SW 1271 (cell line): ENCODE results near the gene RCAN2.
"Not testable (repeated sequence)": the region's sequence is repeated elsewhere in the genome, so short reads cannot be mapped to it uniquely, and the experiment has no call there.

Source experiments
- DNase-seq, 2 experiments: peaks; one replicate each; lab custom pipeline; 2025; lab: John Stamatoyannopoulos, UW

Gene RCAN2

DNA sequence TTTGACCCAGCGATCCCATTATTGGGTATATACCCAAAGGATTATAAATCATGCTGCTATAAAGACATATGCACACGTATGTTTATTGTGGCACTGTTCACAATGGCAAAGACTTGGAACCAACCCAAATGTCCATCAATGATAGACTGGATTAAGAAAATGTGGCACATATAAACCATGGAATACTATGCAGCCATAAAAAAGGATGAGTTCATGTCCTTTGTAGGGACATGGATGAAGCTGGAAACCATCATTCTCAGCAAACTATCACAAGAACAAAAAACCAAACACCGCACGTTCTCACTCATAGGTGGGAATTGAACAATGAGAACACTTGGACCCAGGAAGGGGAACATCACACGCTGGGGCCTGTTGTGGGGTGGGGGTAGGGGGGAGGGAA is 103.5 kb downstream of the RCAN2 start:
- not testable (repeated sequence) for DNase-seq

DNA sequence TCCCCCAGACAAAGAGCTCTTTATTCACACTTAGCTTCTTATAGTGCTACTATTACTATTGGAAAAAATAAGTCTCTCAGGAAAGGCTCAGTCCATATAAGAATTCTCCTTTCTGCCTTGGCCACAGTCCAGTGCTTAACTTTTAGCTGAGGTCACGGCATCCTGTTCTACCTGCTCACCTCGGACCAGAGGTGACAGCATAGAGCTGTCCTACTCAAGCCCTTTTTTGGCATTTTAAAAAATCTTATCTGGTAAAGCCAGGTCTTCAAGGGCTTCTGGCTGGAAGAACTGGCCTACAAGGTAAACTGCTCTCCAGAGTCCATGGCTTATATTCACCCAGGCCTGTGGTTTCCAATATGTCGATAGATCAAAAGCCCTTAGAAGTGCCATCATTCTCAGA is 109.7 kb downstream of the RCAN2 start:
- DNase-seq = no peak

DNA sequence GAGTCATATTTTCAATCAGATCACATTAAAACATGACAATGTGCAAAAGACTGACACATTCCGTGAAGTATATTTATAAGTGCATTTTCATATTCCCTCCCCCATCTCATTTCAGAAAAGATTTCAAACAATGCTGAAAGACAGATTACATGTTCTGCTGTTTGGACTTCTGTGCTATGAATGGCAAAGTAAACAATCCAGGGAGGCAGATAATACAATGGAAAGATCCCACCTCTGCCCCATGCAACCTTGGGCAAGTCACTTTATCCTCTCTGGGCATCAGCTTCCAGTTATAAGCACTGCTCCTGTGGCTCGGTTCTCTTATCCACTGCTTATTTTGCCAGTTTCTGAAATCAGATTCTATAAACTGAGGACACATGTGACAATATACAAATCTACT is 110.2 kb downstream of the RCAN2 start:
- DNase-seq = no peak

DNA sequence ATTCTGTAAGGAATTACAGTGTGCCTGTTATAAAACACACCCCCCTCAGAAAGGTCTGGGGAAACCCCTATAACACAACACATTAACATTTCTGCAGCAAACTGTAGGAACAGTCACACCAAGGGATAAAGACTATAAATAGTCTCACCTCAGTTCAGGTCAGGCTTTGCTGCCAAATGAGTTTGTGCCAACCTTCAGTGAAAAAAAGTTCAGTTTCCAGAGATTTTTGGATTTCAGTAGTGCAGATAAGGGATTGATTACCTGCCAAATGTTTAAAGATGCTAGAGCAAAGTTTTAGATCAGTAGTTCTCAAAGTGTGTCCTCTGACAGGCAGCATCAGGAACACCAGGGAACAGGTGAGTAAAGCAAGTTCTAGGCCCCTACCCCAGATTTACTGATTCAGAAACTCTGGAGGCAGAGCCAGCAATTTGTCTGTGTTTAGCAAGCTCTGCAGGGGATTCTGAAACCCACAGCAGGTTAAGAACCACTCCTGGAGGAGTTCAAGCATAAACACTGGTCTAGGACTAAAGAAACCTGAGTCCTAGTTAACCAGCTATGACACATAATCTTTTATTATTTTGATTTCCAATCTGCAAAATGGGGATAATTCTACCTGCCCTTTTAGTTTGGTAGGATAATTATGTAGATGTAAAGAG is 111.0 kb downstream of the RCAN2 start:
- no peak for DNase-seq

DNA sequence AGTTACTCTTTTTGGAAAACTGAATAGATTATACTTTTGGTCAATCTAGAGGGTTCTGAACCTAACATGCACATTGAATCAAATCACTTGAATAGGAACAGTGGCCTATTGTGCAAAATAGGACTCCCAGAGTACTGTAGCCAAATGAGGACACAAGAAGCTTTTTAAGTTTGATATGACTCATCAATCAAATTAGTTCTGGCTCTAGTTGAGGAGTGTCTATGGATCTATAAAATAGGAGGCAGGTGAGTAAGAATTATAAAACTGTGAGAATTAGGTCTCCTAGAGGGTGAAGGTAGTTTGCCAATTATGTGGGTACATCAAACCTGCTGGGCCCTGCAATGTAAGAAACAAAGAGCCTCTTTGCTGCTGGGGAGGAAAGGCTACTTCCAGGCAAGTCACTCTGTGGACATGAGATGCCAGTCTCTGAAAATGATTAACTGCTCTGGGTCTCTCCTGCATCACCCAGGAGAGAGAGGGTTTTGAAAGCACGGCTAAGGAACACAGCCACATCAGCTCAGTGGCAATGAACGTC is 112.3 kb downstream of the RCAN2 start:
- DNase-seq = no peak

DNA sequence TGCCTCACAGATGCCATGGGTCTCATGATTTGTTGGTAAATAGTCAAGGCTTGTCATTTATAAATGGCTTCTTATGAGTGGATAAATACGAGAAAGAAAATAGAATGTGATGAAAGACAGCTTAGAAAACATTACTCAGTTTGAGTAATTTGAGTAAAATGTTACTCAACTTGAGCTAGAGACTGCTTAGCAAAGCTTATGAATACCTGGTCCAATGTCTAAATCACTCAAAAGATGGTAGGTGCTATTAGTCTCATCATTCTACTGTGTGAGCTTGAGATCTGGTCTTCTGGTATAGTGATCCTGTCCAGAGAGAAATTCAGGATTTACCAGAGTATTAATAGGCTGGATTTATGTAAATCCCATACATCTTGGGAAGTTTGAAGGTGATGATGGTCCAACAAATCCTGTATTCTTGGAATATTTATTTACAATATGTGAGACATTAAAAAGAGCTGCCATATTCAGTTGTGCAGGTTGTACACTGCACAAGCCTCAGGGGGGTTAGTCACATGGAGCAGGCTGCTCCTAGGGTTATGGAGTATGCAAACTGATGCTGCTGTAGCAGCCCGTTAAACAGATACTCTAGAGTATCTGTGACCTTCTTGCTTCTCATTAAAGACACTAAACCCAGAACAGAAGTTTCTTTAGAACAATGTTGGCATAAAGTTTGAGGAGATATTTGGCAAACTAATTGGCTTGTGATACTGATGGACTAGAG is 112.9 kb downstream of the RCAN2 start:
- no peak for DNase-seq

DNA sequence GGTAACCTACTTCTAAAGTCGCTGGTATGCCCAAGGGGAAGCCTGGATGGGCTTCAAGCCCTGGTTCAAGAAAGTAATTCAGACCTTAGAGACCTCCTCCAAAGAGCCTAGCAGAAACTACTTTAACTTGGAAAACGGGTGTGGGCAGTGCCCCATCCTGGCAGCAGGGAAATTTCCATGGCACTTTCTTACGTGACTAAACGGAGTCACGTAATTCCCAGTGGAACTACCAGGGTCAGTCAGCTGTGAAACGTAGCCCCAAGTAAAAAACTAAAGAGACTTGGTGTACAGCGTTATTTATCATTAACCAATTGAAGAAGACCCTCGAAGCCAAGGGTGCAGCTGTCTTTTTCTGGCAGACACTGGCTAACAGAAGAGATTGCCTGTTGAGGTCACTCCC is 114.0 kb downstream of the RCAN2 start:
- DNase-seq = no peak

DNA sequence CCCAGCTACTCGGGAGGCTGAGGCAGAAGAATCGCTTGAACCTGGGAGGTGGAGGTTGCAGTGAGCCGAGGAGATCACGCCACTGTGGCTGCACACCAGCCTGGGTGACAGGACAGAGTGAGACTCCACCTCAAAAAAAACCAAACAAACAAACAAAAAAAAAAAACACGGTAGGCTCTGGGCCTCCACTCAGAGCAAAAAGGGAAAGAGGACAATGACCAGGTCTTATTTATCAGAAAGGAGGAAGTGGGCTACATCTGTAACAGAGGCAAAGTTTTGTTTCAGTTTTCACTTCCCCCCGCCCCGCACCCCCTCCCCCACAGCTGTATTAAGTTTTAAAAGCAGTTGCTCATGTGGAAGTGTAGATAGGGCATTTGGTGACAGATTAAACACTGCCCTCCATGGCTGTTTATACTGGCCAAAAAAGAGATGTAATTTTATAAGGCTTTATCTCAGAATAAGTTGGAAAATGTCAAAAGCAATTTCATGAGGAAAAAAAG is 114.6 kb downstream of the RCAN2 start:
- no peak for DNase-seq

DNA sequence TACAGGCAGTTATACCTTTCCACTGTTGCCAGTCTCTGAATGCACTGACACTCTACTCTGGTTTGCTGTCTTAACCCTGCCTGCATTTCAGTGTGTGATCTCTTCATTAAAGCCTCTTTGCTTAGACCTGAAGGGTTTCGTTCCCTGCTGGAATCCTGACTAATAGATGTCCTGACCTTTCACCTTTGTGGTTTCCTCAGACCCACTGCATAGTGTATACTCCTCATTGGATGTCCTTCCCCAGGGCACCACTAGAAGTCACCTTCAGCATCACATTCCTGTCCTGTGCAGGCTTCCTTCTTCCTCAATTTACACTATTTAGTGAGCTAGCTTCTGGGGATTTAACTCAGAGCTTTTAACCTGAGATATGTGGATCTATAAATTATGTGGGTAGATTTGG is 120.6 kb downstream of the RCAN2 start:
- DNase-seq = no peak

DNA sequence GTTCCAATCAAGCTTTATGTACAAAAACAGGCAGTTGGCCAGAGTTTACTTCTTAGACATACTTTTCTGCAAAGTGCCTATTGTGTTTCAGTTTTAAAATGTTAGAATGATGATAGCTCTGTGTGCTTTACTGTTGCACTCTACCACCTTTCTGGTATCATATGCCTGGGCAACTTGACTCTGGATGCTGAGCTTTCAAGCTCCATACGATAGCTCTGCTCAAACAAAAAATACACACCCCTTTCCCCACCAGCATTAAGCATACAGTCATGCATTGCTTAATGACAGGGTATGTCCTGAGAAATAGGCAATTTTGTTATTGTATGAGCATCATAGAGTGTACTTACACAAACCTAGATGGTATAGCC is 123.1 kb downstream of the RCAN2 start:
- DNase-seq = no peak

DNA sequence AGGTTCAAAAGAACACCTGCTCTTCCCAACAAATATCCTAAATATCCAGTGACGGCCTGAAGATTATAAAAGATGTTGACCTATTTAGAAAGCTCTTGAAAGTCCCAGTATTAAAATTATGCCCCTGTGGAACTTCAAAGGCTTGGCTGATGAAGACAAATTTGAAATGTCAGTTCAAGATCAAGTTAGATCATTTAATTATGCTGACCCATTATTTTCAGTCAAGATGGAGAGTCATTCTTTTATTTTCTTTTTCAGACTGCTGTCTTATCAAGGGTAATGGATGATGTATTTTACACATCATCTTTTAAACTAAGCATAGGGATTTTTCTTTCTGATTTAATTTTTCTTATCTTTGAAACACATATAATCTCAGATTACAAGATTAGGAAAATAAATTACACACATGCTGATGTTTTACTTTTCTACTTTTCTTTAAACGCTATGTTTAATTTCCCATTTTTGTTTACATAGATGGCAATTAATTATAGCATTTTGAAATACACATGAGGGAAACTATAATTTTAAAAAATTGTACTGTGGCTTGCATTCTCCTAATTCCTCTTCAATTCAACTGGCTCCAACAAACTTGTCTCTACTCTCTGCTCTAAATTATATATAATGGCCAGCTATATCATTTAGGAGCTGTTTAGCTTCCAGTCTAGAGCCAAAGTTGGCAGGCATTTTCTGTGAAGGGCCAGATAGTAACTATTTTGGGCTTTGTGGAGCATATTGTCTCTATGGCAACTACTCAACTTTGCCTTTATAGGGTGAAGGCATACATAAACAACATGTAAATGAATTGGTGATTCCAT is 123.7 kb downstream of the RCAN2 start:
- DNase-seq = no peak

DNA sequence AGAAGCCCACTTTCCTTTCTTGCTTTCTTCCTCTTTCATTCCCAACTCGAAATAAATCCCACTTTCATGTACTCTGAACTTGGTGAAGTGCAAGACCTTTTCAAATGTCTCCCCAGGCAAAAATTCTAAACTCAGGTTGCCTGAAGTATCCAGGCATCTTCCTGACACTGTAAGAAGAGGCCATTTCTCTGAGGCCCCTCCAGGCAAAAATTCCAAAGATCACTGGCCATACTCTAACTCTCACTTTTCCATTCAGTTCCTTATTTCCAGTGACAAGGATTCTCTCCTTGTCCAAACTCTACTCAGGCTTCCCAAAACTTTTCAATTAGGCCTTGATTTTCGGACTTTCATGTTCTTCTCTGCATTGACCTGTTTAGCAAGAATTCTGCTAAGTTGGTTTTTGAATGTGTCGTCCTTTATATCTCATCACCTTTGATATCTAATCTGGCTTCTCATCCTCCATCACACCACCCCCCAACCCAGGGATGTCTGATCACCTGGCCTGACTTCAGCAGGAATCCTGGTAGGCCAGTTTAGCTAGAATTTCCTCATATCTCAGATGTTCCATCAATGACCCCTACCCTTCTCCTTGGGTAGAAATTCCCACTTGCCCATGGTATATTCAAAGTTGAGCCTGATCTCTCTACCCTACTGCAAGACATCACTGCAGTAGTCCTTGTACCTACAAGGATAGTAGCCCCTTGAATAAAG is 124.9 kb downstream of the RCAN2 start:
- no peak for DNase-seq

DNA sequence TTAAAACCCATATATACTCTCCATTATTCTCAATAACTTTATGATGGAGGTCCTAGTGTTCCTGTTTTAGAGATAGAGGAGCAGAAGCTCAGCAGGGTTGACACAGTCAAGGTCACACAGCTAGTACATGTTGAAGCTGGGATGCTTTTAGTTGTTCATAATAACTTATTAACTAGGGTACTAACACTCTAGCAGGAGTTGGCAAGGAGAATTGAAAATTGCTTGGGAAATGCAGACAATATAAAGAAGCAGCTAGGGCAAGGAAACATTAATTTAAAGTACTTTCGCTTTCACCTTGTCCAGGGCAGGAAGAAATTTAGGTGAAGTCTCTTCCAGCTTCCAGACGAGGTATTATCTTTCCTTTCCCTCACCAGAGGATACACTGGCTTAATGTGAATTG is 133.7 kb downstream of the RCAN2 start:
- no peak for DNase-seq

DNA sequence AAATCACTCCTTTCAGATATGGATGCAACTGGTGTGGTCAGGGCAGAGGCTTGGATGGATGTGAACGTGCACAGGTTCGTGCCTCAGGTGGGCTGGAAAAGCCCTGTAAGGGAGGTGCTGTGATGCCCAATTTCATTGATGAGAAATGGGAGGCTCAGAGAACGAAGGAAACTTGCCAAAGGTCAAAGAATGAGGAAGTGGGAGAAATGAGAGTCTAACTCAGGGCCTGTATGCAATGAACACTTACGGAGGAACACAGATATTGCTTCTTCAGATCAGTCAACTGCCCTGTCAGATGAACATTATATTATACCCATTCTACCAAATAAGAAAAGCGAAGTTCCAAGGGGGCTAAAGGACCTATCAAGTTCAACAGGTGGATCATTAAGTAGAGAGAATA is 134.7 kb downstream of the RCAN2 start:
- DNase-seq = no peak

DNA sequence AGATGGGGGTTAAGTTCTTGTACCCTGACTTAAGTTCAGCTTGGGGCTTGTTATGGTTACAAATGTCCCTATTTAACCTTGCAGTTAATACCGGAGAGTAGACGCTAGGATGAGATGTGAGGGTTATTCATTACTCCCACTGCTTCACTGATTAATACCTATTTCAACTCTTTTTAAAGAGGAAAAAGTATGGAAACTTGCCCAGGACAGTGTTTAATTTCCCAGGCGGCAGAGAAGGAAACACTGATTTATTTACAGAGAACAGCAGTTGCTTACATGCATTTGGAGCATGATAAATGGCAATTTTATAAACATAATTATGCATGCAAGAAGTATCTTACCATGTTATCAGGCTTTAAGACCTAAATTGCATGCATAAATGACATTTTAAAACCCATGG is 137.7 kb downstream of the RCAN2 start:
- no peak for DNase-seq

DNA sequence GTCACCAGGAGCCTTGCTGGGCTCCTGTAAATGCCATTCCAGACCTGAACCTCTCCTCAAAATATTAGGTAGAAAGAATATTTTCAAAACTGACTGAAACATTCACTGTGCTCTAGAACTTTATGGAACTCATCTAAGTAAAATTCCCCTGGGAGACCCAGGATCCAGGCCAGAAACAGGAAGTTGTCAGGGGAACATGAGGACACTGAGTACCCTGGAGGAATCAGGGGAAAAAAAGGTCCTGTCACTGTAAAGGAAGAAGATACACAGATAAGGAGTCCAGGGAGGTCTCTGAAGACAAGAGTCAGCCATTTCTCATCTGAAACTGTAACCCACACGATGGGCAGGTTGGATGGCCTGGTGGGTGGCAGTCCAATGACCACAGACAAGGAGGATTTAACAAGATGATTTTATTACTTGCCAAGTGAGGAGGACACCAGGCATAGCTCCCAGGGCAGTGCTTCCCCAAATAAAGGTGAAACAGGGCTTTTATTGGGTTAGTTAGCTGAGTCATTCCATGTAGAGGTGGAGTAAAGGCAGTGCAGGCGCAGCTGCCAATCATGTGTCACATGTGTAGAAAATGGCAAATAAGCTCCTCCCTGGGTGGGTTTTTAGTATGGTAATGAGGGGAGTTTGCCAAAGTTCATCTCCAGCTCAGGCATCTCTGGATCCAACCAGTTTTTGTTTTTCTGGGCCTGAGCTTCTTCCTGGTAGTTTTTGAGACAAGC is 138.5 kb downstream of the RCAN2 start:
- DNase-seq = no peak

DNA sequence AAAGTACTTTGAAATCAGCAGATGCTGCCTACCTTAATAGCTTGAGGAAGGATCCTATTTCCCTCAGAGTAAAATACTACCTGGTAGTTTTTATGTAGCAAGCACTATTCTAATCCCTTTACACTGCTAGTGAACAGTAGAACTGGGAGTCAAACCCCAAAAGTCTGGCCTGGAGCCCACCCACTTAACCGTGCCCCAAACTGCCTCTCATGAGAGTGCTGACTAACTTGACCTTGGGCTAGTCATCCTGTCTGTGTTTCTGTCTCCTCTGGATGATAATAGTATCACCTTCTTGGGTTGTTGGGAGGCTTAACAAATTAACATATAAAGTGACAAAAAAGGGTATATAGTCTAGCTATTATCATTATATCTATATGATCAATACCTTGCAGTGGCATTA is 140.5 kb downstream of the RCAN2 start:
- DNase-seq = no peak

DNA sequence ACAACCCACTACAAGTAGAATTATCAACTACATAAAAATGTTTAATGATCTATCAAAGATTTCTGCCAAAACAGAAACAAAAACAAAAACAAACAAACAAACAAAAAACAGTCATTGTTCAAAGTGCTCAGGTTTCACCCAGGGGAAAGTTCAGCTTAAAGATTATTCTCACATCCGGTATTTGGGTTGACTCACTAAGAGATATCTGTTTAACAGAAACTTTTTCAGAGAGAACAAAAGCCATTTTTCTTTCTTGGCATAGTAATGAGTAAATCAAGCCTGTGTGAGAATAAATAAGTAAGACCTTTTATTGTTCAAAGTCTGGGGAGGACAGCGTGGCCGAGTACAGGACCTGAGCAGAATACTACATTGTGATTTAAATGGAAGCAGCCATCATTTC is 143.6 kb downstream of the RCAN2 start:
- no peak for DNase-seq

DNA sequence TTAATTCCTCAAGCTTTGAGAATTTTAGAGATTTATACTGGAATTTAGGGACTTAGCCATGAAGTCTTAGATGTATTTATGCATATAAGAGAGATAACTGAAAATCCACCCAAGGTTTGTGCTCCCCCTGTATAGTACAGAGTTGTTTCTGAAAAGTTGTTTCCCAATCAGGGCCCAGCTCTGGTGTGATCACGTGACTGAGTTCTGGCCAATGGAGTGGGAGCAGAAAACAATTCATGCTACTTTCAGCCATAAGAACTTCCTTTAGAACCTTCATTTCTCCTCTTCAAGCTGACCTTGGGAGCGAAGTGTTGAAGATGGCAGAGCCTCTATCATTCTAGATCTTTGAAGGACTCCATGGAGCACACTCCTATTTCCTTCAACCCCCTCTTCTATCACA is 151.0 kb downstream of the RCAN2 start:
- DNase-seq = no peak

DNA sequence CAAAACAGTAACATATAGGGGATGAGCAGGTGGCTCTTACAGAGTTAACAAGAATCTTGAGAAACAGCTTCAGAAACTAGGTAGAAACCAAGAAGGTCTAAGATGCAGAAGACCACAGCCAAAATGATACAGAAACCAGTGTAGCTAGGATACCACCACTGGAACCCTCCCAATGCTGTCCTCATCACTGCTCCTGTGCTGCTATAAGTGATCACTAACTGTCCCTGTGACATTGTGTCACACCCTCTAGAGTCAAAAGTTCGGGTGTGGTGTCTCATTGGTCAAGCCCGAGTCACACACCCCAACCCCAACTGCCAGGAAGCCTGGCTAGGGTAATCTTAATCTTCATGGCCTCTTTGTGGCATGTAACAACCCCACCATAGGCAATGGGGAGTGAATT is 153.1 kb downstream of the RCAN2 start:
- no peak for DNase-seq

DNA sequence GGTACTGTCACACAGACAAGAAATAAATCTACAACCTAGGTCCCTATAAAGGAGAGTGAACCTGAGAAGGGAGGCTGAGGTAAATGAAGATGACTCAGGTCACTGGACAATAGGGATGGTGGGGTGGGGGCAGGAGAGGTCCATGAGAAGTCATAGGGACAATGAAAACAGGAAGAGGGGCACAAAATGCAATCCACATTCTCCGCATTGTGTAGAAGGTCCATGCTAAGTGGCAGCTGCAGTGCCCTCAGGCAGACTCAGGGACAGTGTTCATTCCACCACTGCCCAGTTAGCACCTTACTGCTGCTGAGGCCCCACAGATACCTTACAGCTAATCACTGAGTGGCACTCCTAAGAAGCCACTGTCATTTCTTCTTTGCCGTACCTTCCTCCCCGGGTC is 156.8 kb downstream of the RCAN2 start:
- no peak for DNase-seq
